HL-60/S4 treated with phorbol 12-myristate 13-acetate at 8.2 ng/mL for 4 days and 3 days (cell line): ENCODE results near the gene GALNT1.

Experiments
- in situ Hi-C: fragments of 300-500 bp; cut with MboI; formaldehyde crosslinking; loops from 2 replicates; pipeline ENCODE4 v1.15.0; 2022; ENCODE audit warnings: low sequenced_read_pairs

Gene GALNT1

DNA sequence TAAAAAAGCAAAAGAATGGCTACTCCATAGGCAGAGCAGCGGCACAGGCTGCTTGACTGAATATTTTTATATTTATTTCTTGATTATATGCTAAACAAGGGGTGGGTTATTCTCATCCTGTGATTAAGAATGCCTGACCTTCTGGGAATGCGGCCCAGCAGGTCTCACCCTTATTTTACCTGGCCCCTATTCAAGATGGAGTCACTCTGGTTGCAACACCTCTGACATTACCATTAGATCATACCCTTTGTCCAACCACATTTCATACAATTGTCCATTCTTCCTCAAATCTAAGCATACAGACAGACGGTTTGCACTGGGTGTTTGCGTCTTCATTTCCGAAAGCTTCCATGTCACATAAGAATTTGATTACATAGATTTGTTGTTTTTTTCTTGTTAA lies 168.2 kb downstream of the GALNT1 start:
- in situ Hi-C loops: loop anchor here (10.0 kb wide), 2 partner anchors 205 to 535 kb away; no protein-coding TSS in a partner anchor

DNA sequence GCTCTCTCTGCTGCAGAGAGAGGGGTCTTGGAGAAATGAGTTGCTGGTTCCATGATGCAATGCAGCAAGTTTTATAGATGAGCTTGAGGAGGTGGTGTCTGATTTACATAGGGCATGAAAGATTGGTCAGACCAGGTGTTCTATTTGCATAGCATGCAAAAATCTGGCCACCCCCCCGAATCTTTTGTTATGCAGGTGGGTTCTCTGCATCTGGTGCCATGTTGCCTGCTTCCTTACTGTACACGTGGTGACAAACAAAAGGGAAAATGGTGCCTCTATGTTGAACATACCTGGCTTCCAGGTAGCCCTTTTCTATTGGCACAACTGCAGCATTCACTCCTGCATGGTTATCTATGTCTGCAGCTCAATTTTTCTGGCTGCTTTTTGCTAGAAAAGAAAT lies 169.4 kb downstream of the GALNT1 start:
- in situ Hi-C loops: loop anchor here (10.0 kb wide), 2 partner anchors 204 to 534 kb away; no protein-coding TSS in a partner anchor

DNA sequence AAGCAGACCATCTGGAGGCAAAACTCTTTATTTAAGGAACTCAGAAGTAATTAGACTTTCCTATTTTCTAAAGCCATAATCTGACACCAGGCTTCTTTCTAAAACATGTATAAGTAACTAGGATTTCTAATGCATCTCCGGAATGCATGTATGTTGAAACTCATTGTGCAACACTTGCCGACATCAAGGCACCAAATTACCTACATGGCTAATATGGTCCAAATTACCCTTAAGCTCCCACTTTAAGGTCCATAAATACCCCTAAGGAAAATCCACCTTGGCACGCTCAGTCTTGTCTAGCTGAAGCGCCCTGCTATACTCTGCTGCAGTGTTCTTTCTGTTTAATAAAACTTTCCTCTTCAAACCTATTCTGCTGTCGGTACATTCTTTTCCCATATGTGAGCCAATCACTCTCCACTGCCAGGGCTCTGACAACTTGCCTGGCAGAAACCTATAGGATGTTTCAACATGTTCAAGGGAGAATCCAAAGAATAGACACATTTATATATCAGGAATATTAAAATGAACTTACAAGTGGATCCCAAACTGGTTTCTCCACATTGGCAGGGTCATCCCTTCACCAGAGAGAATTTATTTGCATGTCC lies 171.9 kb downstream of the GALNT1 start:
- in situ Hi-C loops: loop anchor here (10.0 kb wide), 2 partner anchors 201 to 531 kb away; no protein-coding TSS in a partner anchor

DNA sequence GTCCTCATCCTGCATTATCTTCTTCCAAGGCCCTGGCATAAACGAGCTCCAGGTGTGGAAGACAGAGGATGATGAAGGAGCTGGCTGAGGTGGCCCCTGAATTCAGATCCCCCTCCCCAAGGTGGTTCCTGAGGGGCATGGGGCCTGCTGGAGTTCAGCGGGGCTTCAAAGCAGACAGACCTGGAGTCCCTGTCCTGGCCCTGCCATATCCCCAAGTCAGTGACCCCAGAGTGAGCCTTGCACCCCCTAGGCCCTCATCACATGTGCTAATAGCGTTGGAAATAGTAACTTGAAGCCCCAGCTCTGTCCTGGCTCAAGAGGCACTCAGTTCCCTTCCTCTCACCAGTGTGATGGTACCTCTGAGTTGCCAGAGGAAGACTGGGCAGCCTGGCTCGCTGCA lies 172.9 kb downstream of the GALNT1 start:
- in situ Hi-C loops: loop anchor here (10.0 kb wide), 2 partner anchors 200 to 530 kb away; no protein-coding TSS in a partner anchor

DNA sequence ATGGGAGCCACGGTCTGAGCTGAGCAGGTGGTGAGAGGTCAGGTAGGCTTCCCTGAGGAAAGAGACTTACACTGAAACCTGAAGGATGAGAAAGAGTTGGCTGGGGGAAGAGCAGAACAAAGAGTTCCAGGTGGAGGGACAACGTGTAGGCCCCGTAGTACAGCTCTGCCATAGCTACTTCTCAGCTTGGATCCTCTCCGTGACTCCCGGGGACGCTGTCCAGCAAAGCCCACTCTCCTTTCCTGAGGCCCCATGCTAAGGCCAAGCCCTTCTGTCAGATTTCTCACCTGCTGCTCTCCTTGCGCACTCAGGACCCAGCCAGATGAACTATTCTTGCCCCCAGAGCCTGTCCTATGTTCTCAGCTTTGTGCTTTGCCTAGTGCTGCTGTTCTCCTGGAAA lies 173.8 kb downstream of the GALNT1 start:
- in situ Hi-C loops: loop anchor here (10.0 kb wide), 2 partner anchors 199 to 529 kb away; no protein-coding TSS in a partner anchor

DNA sequence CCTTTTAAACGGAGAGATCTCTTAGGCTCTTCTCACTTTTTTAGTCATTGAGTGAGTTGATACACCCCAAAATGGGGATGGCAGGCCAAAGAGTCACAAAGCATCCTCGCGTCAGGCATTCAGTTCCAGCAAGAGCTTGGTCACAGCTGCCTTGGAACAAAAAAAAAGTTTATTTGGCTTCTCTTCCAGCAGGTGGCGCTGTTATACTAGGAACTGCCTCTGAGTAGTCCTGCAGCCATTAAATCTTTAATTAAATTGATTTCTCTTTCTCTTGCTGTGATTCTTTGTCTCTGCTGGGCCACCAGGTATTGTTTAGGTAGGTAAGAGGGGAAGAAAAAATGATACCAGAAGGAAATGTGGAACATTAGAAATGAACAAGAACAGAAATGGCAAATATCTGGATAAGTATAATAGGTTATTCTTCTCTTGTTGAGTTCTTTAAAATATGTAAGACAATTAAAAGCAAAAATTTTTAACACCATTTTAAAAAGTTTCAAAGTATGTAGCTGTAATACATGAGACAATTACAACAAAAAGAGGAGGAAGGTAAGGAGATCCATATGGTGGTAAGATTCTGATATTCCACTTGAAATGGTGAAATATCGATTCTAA lies 175.1 kb downstream of the GALNT1 start:
- in situ Hi-C loops: loop anchor here (10.0 kb wide), 2 partner anchors 198 to 528 kb away; no protein-coding TSS in a partner anchor
